GM21786 (cell line): ENCODE results near the gene TBP.
"Not testable (repeated sequence)": the region's sequence is repeated elsewhere in the genome, so short reads cannot be mapped to it uniquely, and the experiment has no call there.

ENCODE experiments used
- ATAC-seq: cut with Tn5 transposase; IDR thresholded peaks from one replicate; pipeline ENCODE4 v1.9.1; 2021; ENCODE audit not compliant: unreplicated experiment

TBP gene

GRCh38 chr6:170554013-170554795 is at the start of gene TBP:
Gene TBP, plus strand, starts transcription at chr6:170554369. Its CDS starts 2,661 bp downstream, at chr6:170557030.
- ATAC-seq = peak; percentile 97

- no peak for ATAC-seq
Measured at GRCh38 chr6:170504479-170504878, 49.7 kb upstream of the TBP start.

- no peak for ATAC-seq
Measured at GRCh38 chr6:170505306-170505705, 48.9 kb upstream of the TBP start.

GRCh38 chr6:170506446-170506845 is 47.7 kb upstream of the TBP start:
- ATAC-seq = no peak

- ATAC-seq = not testable (repeated sequence)
Measured at GRCh38 chr6:170507728-170508127, 46.4 kb upstream of the TBP start.

GRCh38 chr6:170508275-170508674 is 45.9 kb upstream of the TBP start:
- not testable (repeated sequence) for ATAC-seq

GRCh38 chr6:170508892-170509722 is 45.1 kb upstream of the TBP start:
- ATAC-seq = not testable (repeated sequence)

GRCh38 chr6:170509723-170510018 is 44.5 kb upstream of the TBP start:
- ATAC-seq = no peak

- ATAC-seq = no peak
Measured at GRCh38 chr6:170510631-170511030, 43.5 kb upstream of the TBP start.

- no peak for ATAC-seq
Measured at GRCh38 chr6:170512249-170512648, 41.9 kb upstream of the TBP start.

GRCh38 chr6:170514908-170515307 is 39.3 kb upstream of the TBP start:
- ATAC-seq = no peak

- ATAC-seq = peak; percentile 95
Measured at GRCh38 chr6:170516783-170517616, 37.2 kb upstream of the TBP start.

GRCh38 chr6:170522565-170523183 is 31.5 kb upstream of the TBP start:
- ATAC-seq = no peak

- ATAC-seq = no peak
Measured at GRCh38 chr6:170523256-170524171, 30.7 kb upstream of the TBP start.

GRCh38 chr6:170524172-170524502 is 30.0 kb upstream of the TBP start:
- ATAC-seq = no peak

- no peak for ATAC-seq
Measured at GRCh38 chr6:170525795-170526194, 28.4 kb upstream of the TBP start.

- not testable (repeated sequence) for ATAC-seq
Measured at GRCh38 chr6:170527995-170528394, 26.2 kb upstream of the TBP start.

GRCh38 chr6:170529839-170530469 is 24.2 kb upstream of the TBP start:
- peak; percentile 83 for ATAC-seq

GRCh38 chr6:170532867-170533488 is 21.2 kb upstream of the TBP start:
- ATAC-seq = no peak
